ENCODE measurements around the gene RBM33. TPM values are rescaled to one million over a fixed set of nuclear protein-coding genes. Genes with fewer than 3 reads are reported as not detected.

Gene RBM33
- total RNA-seq, 2 donors from 2014 or later = 56.9 to 60.2 TPM

DNA sequence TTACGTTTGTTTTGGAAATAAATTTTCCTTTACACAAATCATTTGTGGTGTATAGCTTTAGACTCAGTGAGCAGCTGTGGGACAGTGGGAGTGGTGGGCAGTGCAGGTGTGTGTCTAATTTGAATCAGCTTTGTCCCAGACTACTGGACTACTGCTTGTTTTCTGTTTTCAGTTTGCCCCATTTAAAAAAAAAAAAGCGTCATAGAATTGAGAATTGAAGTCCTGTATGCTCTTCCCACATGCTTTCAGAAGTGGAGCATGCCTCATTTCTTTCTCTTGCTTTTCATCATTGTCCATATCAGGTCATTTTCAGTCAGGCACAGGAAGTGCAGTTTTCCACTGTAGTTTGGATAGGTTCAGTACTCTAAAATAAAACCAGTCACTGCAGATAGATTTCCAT is 101.7 kb downstream of the RBM33 start:
- TF ChIP-seq, protein P1, sequence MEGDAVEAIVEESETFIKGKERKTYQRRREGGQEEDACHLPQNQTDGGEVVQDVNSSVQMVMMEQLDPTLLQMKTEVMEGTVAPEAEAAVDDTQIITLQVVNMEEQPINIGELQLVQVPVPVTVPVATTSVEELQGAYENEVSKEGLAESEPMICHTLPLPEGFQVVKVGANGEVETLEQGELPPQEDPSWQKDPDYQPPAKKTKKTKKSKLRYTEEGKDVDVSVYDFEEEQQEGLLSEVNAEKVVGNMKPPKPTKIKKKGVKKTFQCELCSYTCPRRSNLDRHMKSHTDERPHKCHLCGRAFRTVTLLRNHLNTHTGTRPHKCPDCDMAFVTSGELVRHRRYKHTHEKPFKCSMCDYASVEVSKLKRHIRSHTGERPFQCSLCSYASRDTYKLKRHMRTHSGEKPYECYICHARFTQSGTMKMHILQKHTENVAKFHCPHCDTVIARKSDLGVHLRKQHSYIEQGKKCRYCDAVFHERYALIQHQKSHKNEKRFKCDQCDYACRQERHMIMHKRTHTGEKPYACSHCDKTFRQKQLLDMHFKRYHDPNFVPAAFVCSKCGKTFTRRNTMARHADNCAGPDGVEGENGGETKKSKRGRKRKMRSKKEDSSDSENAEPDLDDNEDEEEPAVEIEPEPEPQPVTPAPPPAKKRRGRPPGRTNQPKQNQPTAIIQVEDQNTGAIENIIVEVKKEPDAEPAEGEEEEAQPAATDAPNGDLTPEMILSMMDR (IDR thresholded peaks at IDR 0.05) = no peak
- Histone ChIP-seq H3K27me3 (no peaks in the 10 kb centered on the region), H3K27ac (no peak overlapping the region), H3K4me1 (no peaks in the 10 kb centered on the region), H3K9ac (ENCODE audit: low read depth in 2 of 2, low read length in 2 of 2) (no peak overlapping the region), H3K4me3 (no peak overlapping the region), H3K36me3 (peaks cover 16% of the 10 kb centered on the region), H3K9me3 (no peaks in the 10 kb centered on the region)
- DNase-seq = no peak
- intact Hi-C loops (cut with DNase I) = no loop called here

DNA sequence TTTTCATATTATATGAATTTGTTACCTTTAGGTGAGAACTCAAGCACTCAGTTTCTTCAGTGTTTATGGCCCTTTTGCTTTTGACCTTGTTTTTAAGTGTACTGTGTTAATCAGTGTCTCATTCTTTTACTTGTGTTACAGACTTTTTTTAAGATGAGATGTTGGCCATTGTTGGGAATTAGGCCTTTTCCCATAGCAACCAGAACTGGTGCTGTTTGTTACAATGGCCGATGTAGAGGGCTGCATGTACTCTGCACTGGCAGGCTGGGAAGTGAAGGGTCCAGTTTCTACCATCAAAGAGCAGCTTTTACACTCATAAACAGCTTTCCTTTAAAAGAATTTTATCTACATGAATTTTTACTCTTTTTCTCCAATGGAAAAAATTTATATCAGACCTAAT is 102.7 kb downstream of the RBM33 start:
- intact Hi-C loops (cut with DNase I) = no loop called here
- Histone ChIP-seq H3K4me1 (no peaks in the 10 kb centered on the region), H3K27me3 (no peaks in the 10 kb centered on the region), H3K9me3 (no peaks in the 10 kb centered on the region), H3K4me3 (no peak overlapping the region), H3K27ac (no peak overlapping the region), H3K36me3 (peaks cover 9% of the 10 kb centered on the region), H3K9ac (ENCODE audit: low read depth in 2 of 2, low read length in 2 of 2) (no peak overlapping the region)
- TF ChIP-seq, protein P1 (IDR thresholded peaks at IDR 0.05) = no peak
- no peak for DNase-seq

DNA sequence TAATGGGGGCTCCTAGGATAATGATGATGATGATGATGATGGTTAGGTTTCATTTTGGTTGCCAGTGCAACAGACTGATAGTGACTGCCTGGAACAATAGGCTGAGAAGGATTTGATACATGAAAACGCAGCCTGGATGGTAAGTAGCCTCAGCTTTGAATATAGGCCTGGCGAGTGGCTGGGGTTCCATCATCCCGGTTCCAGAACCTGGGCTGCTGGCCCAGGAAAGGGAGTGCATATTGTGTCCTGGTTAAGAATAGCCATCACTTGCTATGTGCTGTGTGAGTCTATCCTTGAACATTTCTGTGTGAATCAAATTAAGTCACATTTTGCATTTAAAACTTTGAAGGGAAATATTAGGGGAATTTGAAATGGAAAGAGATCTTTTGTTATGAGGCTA is 105.1 kb downstream of the RBM33 start:
- Histone ChIP-seq H3K4me1 (no peaks in the 10 kb centered on the region), H3K27me3 (no peaks in the 10 kb centered on the region), H3K4me3 (no peak overlapping the region), H3K9me3 (no peaks in the 10 kb centered on the region), H3K27ac (no peak overlapping the region), H3K36me3 (peaks cover 9% of the 10 kb centered on the region), H3K9ac (ENCODE audit: low read depth in 2 of 2, low read length in 2 of 2) (no peak overlapping the region)
- intact Hi-C loops (cut with DNase I) = no loop called here
- TF ChIP-seq, protein P1 (IDR thresholded peaks at IDR 0.05) = no peak
- DNase-seq = no peak

DNA sequence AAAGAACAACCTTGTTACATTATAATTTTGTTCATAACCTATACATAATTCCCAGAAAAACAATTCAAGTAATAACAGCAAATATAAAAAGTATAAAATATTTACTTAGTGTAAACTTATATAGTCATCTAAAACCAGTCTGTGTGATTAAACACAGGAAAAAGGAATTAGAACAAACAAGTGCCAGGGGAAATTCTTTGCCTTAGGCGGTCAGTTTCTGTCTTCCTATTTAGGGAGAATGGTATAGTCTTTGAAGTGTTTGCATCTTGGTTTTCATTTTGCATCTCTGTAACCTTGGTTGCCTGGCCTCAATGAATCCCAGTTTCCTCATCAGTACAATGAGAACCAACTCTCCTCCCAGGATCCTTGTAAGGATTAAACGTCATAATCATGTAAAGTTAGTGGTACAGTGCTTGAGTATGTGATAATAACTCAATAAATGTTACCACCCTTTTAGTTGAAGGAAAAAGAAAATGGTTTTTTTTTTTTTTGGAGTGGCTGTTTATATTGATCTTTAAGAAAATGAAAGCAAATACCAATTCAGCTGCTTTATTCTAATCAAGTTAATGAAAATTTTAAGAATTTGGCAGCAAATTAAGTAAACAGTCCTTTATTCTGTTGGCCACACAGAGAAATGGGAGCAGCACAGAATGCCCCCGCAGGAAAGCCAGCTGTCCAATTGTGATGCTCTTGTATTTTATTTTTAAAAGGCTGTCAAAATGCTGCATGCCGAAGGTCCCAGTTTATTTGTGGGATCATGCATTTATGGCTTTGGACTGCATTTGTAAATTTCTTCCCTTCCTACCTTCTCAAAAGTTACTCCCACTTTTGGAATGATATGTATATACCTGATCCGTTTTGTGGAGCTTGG is 106.0 kb downstream of the RBM33 start:
- Histone ChIP-seq H3K4me3 (no peak overlapping the region), H3K27ac (no peak overlapping the region), H3K36me3 (peaks cover 2% of the 10 kb centered on the region), H3K9me3 (no peaks in the 10 kb centered on the region), H3K4me1 (no peaks in the 10 kb centered on the region), H3K9ac (ENCODE audit: low read depth in 2 of 2, low read length in 2 of 2) (no peak overlapping the region), H3K27me3 (no peaks in the 10 kb centered on the region)
- intact Hi-C loops (cut with DNase I) = no loop called here
- DNase-seq = no peak
- TF ChIP-seq, protein P1 (IDR thresholded peaks at IDR 0.05) = no peak

DNA sequence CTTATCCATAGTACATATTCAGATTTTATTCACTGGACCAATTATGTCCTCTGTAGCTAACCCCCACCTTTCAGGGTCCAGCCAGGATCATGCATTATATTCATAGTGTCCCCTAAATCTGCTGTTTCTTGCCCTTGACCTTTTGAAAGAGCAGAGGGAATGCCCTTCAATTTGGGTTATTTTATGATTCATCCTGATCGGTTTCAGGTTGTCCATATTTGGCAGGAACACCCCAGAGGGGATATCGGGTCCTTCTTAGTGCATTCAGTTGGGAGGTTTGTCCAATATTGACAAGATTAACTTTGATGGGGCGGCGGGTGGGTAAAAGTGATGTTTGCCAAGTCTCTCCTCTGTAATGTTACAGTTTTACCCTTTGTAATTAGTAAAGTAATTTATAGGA is 106.9 kb downstream of the RBM33 start:
- TF ChIP-seq, protein P1 (IDR thresholded peaks at IDR 0.05) = no peak
- intact Hi-C loops (cut with DNase I) = no loop called here
- no peak overlapping the region for H3K9ac ChIP-seq (ENCODE audit: low read depth in 2 of 2, low read length in 2 of 2)
- H3K9me3 ChIP-seq = no peaks in the 10 kb centered on the region
- DNase-seq = no peak
- no peak overlapping the region for H3K4me3 ChIP-seq
- no peak overlapping the region for H3K27ac ChIP-seq
- H3K4me1 ChIP-seq = no peaks in the 10 kb centered on the region
- H3K36me3 ChIP-seq = no peaks in the 10 kb centered on the region
- no peaks in the 10 kb centered on the region for H3K27me3 ChIP-seq
